DMS 273 (cell line): ENCODE results near the gene COX7C.

ENCODE experiments used
- DNase-seq: peaks from one replicate; lab custom pipeline; 2025; ENCODE audit not compliant: unreplicated experiment; lab: John Stamatoyannopoulos, UW

COX7C gene

GRCh38 chr5:86664173-86664572, 46.4 kb downstream of the COX7C start:
- DNase-seq: no peak

DNA sequence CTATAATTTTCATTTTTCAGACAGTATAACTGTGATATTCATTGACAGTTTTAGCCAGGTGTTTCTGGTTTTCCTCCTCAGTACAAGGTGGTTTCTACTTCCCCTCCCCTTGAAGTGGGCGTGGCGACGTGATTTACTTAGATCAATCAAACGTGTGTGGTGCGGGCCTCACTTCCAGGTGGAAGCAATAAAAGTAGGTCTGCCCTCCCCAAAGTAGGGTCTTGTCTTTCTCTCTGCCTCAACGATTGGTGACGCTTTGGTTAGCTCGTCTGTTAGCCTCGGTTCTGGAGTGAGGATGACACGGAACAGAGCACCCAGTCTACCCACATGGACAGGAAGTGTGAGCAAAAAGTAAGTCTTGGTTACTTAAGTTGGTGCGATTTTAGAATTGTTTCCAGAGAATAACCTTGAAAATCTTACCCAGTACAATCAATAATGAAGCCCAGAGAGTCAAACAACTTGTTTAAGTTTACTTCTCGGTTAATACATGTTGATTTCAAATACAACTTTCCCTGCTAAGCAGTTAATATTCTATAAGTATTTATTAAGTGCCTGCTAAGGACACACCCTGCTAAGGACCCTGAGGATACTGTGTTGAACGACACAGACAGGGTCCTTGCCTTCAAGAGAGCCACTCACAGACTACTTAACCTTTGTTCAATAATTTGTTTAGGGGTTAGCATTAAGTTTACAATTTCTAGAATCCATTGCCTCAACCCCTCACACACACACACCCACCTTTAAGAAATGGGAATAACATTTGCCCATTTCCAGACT, 48.4 kb downstream of the COX7C start:
- no peak for DNase-seq

DNA sequence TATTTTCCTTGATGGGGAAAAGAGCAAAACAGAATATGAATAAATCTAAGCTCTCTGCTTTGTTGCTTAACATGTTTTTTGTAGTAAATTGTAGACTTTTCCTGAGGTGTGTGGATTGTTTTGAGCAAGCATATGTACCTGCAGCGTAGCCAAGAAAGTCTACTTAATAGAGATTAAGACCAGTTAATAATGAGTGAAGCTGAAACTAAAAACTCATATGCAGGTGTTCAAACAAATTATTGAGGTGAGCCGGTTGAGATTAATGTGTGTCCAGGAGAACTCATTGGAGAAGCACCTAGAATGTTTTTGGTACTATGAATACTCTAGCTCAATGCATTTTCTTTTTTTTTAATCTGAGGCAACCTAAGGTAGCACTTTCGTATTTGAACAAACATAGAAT, 49.2 kb downstream of the COX7C start:
- no peak for DNase-seq
